DMS 273 (cell line): ENCODE results near the gene DKK3.

Experiments
- DNase-seq: peaks from one replicate; lab custom pipeline; 2025; ENCODE audit not compliant: unreplicated experiment; lab: John Stamatoyannopoulos, UW

Gene DKK3

GRCh38 chr11:11983427-11983826 is 25.0 kb downstream of the DKK3 start:
- DNase-seq: no peak

- DNase-seq: no peak
These were observed 25.5 kb downstream of the DKK3 start for GRCh38 chr11:11982975-11983374.

GRCh38 chr11:11982461-11982860 is 26.0 kb downstream of the DKK3 start:
- no peak for DNase-seq

- no peak for DNase-seq
These were observed 26.6 kb downstream of the DKK3 start for GRCh38 chr11:11981840-11982239.

- peak; percentile 36 for DNase-seq
These were observed 27.1 kb downstream of the DKK3 start for GRCh38 chr11:11981364-11981763.

- no peak for DNase-seq
These were observed 27.6 kb downstream of the DKK3 start for GRCh38 chr11:11980841-11981308.

GRCh38 chr11:11980200-11980599 is 28.2 kb downstream of the DKK3 start:
- no peak for DNase-seq

- DNase-seq: peak; percentile 59
These were observed 28.8 kb downstream of the DKK3 start for GRCh38 chr11:11979488-11980117.

- peak; percentile 96 for DNase-seq
These were observed 29.5 kb downstream of the DKK3 start for GRCh38 chr11:11978792-11979487.

GRCh38 chr11:11978098-11978637 is 30.3 kb downstream of the DKK3 start:
- DNase-seq: no peak

GRCh38 chr11:11977206-11977938 is 31.1 kb downstream of the DKK3 start:
- DNase-seq: peak; percentile 66

GRCh38 chr11:11976481-11977127 is 31.8 kb downstream of the DKK3 start:
- DNase-seq: peak; percentile 64

GRCh38 chr11:11975201-11976092 is 33.0 kb downstream of the DKK3 start:
- peak; percentile 85 for DNase-seq

- DNase-seq: no peak
These were observed 34.6 kb downstream of the DKK3 start for GRCh38 chr11:11973866-11974265.

- DNase-seq: peak; percentile 31
These were observed 35.0 kb downstream of the DKK3 start for GRCh38 chr11:11973361-11973800.

- DNase-seq: no peak
These were observed 35.6 kb downstream of the DKK3 start for GRCh38 chr11:11972730-11973341.

- DNase-seq: peak; percentile 87
These were observed 36.4 kb downstream of the DKK3 start for GRCh38 chr11:11971906-11972547.

- no peak for DNase-seq
These were observed 37.9 kb downstream of the DKK3 start for GRCh38 chr11:11970556-11970955.
